ENCODE data around the gene PRKG2.

DNA sequence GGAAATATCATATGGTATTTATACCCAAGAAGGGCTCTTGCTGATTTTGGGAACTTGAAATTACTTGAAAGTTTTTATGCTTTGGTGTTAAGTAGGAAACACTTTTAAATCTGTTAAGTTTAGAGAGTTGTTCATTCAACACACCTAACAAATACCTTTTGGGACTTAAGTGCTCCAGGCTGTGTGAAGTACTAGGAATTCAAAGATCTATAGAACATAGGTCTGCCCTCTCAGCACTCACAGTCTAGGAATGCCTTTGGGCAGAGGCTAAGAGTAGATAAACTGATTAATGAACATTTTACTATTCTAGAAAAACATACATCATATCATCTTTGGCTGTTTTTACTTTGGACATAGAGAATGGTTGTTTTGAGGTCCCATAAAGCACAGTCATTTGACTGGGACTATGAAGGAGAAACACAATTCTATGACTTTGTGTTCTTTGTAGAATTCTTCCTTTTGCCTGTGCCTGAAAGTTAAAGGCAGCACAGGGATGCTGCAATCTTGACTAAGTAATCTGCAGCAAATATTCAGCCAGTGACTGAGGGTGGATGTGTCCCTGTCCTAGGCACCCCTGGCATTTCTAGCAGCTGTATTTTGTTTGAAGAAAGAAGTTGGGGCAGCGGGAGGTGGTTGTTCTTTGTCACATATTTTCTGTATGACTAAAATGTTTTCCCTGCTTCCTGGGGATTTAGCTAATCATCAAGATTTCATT lies 176.2 kb downstream of the PRKG2 start:
- no peak for TF ChIP-seq CTCF (conservative IDR thresholded peaks at IDR 0.05; ENCODE audit: low read length)
- TF ChIP-seq EZH2phosphoT487 (IDR thresholded peaks at IDR 0.05; ENCODE audit: borderline replicate concordance): no peak

Data from Loucy (cell line).